Stimulated activated memory B cell treated with anti-CD40 and anti-IgM and Interleukin-4, amounts not matched to agents 10 μg/mL and 1 μg/mL and 100 μg/mL, for 72 hours (primary cell): Measurements from ENCODE around the gene HIBCH.
"Not testable (repeated sequence)": the region's sequence is repeated elsewhere in the genome, so short reads cannot be mapped to it uniquely, and the experiment has no call there.

Experiments used
- ATAC-seq: fragments of 150-1000 bp; cut with Tn5 transposase; 2 replicates; pipeline ENCODE4 v1.10.0; 2021
- H3K27ac Mint-ChIP-seq: one replicate; pipeline ENCODE4 v1.8.0; 2022; ENCODE audit warnings: mild to moderate bottlenecking, mixed read lengths
- H3K27me3 Mint-ChIP-seq: one replicate; pipeline ENCODE4 v1.8.0; 2022; ENCODE audit warnings: mixed read lengths
- H3K36me3 Mint-ChIP-seq: one replicate; pipeline ENCODE4 v1.8.0; 2022; ENCODE audit warnings: mixed read lengths
- H3K4me1 Mint-ChIP-seq: one replicate; pipeline ENCODE4 v1.8.0; 2022; ENCODE audit warnings: mixed read lengths
- H3K4me3 Mint-ChIP-seq: one replicate; pipeline ENCODE4 v1.8.0; 2022; ENCODE audit warnings: mild to moderate bottlenecking, moderate library complexity, mixed read lengths
- H3K9me3 Mint-ChIP-seq: one replicate; pipeline ENCODE4 v1.8.0; 2022; ENCODE audit warnings: mixed read lengths

Gene HIBCH

DNA sequence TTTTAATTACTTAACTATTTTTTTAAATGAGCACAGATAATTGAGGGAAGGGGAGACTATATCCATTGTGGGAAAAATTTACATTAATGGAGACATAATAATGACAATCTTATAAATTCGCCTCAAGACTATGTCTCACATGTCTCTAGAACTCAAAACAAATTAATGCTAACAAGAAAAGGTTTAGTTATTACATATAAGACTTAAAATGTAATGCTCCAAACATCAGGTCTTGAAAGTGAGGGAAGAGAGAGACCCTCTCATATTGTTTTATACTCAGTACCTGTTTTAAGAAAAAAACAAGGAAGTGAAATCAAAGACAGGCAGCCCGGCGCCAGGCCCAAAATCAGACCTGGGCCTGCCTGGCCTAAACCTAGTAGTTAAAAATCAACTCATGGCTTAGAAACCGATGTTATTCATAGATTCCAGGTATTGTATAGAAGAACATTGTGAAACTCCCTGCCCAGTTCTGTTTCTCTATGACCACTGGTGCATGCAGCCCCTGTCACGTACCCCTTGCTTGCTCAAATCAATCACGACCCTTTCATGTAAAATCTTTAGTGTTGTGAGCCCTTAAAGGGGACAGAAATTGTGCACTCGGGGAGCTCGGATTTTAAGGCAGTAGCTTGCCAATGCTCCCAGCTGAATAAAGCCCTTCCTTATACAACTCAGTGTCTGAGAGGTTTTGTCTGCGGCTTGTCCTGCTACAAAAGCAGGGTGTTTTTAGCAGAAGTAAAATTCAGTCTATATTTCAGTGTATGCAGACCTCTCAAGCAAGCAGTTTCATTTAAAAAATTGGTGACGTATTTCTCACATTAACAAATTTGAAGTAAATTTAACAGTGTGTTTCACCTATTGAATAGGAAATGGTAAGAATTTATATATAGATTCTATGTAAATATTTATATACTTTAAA is 161.8 kb downstream of the HIBCH start:
- not testable (repeated sequence) for H3K4me3 Mint-ChIP-seq, H3K4me1 Mint-ChIP-seq, H3K9me3 Mint-ChIP-seq, ATAC-seq, H3K36me3 Mint-ChIP-seq, H3K27me3 Mint-ChIP-seq
- H3K27ac Mint-ChIP-seq, result peak overlapping the region; percentile 1

GRCh38 chr2:190156530-190157212 is 163.0 kb downstream of the HIBCH start:
- no peaks in the 10 kb centered on the region for H3K36me3 Mint-ChIP-seq
- H3K4me3 Mint-ChIP-seq, result no peak overlapping the region
- no peaks in the 10 kb centered on the region for H3K27me3 Mint-ChIP-seq
- peaks cover 5% of the 10 kb centered on the region for H3K4me1 Mint-ChIP-seq
- H3K27ac Mint-ChIP-seq, result peak overlapping the region; percentile 1
- no peaks in the 10 kb centered on the region for H3K9me3 Mint-ChIP-seq
- no peak for ATAC-seq
